GM18517 (cell line): ENCODE data around the gene SLC1A1.
A peak's percentile ranks its signal among the peaks of the same experiment; 100 is the strongest.
"Not testable (repeated sequence)": the region's sequence is repeated elsewhere in the genome, so short reads cannot be mapped to it uniquely, and the experiment has no call there.

Experiments used
- ATAC-seq: cut with Tn5 transposase; IDR thresholded peaks from one replicate; pipeline ENCODE4 v1.9.1; 2021; ENCODE audit warnings: mild to moderate bottlenecking, moderate library complexity; ENCODE audit not compliant: unreplicated experiment

SLC1A1 gene

DNA sequence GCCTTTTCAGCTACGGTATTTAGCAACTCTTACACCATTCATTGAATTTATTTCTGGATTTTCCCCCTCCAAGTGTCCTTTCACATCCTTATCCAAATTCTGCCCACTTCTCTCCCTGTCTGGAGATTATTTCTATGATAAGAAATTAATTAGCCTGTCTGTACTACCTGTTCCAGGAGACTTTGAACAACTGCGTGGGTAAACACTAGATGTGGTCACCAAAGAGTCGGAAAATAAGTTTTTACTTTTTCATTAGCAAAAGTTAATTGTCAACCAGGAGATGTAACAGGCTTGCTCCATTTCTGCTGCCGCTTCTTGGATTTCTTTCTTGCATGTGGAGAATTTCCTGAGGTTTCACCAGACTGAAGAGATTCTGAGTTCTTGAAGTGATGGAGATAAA, 14.0 kb downstream of the SLC1A1 start:
- no peak for ATAC-seq

DNA sequence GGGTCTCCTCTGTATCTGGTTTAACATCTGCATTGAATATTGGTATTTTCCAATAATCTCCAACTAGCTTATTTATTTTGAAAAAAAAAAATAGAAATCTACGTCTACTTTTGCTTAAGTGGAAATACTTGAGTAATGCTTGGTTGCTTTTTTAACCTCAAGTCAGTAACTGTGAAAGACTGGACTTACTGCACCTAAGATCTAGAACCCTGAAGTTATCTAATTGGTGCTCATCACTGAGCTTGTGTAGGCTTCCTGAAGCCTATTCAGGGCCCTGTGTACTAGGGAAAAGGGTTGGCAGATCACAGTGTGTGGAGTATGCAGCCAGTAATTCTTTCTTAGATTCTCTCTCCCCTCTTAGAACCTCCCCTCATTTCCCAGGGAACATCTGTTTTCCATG, 16.2 kb downstream of the SLC1A1 start:
- no peak for ATAC-seq

DNA sequence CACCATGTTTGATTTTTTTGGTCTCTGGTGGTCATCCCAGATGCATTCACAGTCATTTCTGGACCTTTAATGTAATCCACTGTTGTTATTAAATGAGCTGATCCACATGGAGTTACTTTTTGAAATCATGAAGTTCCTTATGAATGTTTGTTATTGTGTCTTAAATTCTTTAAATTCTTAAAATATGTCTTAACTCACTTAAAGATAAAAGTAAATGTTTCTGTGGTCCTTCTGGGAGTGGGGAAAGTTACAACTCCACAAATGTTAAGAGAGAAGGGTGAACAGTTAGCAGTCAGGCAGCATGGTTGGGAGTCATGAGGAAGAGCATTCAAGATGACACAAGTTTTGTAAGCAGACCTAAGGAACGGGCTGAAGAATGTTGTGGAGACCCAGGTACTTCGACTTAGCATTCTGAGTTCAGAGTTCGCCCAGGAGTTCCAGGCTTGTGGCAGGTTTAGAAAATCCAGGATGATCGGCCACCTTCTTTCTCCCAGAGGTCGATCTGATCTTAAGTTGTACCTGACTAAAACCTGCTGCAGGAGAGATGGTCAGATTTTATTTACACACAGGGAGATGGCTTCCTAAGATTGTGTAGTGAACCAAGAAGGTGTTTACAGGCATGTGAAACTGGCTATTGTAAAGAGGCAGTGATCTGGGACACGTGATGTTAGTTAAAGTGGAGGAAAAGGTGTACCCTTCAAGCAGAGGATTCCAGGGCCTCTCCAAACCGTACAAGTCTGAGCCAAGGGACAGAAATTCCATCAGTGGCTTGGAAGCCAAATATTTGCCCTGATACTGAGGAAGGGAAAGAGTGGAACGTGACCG, 17.2 kb downstream of the SLC1A1 start:
- no peak for ATAC-seq

DNA sequence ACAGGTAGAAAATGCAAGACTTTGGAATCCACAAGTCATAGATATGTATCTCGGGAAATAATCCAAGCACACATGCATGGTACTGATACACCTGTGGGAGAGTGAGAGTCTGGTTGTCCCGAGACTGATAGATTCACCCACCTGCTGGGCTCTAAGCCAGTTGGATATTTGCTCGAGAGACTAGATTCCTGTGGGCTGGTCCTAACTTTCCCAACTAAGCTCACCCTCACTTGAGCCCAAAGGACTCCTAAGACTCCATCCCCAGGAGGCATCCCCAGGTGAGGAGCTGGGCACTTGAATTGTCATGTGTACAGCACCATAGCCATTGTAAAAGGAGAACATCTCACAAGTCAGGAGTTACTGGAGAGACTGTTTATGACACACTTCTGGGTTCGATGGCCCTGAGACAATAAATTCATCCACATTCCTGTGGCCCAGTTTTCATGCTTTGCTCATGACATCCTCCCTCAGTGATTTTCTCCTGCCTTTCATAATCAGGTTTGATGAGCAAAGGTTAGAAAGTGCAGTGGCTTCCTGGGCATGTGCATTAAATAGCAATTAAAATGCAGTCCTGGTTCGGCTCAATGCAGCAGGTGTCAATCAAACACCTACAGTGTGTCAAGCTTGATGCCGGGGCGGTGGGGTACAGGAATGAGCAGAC, 18.1 kb downstream of the SLC1A1 start:
- ATAC-seq, result no peak

DNA sequence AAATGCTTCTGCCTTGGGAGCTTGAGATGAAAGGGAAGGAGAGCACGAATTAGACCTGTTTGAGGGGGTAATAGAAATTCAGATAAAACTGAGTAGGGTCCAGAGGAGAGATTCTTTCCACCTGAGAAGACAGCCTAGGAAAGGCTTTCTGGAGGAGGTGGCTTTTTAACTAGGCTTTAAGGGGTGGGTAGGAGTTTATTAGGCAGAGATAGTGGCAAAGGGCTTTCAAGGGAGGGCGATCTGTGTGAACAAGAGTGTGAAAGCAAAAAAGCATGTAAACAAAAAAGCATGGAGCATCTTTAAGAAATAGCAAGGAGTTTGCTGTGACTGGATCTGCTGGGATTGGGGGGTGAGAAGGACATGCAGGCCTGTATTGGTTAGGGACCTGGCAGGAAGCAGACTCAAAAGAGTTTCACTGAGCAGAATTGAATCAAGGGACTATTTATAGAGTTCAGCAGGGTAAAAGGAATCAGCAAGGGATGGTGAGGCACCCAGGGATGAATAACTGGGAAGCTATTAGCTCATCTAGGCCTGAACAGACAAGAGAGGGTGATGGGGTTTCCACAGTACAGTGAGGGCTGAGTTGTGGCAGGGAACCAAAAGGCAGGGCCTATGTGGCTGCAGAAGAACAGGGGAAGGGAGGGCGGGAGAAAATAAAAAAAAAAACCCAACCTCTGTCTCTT, 18.8 kb downstream of the SLC1A1 start:
- no peak for ATAC-seq

DNA sequence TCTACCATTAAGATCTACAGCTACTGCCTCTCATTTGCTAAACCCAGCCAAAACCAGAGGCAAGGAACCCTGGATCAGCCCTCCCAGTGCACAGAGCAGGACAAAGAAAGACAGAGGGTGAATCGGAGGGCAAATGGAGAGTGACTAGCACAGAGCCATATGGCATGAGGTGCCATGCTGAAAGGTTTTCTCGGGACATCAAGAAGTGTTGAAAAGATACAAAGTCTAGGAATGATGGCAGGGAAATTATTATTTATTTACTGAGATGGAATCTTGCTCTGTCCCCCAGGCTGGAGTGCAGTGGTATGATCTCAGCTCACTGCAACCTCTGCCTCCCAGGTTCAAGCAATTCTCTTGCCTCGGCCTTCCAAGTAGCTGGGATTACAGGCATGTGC, 19.3 kb downstream of the SLC1A1 start:
- ATAC-seq, result no peak

DNA sequence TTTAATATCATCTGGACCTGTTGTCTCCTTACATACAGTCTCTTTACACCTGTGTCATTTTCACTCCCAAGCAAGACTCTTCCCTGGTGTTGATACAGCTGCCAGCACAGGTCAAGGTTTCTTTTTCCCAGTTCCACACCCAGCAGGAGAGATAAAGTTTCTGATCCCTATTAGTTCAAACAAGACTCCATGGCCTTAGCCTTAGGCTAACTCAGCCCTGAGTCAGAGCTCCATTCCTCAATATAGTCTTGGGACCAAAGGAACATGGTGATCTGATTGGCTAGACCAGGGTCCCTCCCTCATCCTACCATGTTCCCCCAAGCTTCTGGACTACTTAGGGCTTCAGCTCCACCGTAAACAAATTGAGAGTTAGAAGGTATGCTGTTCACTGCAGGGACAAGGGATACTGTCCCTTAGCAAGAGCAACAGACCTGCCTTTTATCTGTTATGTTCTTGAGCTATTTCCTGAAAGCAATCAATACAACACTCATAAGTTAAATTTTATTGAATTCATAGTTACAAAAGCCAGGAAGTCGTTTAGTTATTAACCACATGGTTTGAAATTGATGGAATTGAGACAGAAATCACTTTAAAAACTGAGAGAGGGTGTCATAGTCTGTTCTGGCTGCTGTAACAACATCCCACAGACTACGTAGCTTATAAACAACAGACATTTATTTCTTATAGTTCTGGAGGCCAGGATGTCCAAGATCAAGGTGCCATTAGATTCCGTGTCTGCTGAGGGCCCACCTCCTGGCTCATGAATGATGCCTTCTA, 20.5 kb downstream of the SLC1A1 start:
- no peak for ATAC-seq

DNA sequence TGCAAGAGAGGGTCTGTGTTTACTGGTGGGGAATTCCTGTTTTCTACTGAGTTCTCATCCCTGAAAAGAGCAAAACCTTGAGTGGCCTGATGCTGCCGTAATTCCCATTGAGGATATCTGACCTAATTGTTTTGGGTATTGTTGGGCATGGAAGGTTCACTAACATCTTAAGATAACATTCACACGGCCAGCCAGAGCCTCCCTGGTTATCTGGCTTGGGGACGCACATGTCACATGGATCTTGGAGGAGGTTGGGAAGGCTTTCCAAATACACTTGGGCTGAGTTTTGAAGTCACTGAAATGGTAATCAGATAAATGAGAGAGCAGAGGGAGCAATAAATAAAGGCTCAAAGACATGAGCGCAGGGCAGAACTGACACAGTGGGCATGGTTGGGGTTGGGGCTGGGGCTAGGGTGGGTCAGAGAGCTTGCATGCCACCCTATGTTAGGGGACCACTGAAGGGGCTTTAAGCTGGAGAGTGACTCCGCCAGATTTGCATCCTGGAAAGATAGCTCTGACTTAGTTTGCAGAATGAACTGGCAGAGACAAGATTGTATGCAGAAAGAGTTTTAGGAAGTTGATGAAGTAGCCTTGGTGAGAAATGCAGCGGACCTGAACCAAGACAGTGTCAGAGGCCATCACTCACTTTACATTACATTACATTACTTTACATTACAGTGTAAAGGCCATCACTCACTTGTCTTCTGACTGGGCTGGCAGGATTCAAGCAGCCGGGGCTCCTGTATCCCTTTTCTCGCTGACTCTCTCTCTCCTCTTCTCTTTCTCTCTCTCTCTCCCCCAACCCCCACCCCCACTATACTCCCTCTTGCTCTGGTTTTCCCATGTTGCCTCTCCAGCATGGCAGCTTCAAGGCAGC, 24.2 kb downstream of the SLC1A1 start:
- ATAC-seq, result no peak

DNA sequence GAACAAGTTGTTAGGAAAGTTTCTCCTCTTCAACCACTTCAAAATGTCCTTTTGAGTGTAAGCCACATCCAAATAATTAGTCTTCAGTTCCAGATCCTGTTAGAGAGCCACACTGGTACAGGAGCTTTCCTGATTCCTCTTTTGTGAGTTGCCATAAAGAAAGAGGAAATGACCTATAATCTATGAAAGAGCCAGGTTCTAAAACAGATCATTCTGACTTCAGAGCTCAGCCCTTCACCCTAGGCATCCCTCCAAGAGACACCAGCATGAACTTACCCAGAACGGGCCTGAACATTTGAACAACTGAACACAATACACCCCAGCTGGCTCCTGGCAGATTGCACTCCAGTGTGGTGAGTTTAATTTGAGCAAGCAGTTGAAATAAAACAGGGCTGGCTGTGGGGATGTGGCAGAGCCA, 25.7 kb downstream of the SLC1A1 start:
- peak; percentile 40 for ATAC-seq

DNA sequence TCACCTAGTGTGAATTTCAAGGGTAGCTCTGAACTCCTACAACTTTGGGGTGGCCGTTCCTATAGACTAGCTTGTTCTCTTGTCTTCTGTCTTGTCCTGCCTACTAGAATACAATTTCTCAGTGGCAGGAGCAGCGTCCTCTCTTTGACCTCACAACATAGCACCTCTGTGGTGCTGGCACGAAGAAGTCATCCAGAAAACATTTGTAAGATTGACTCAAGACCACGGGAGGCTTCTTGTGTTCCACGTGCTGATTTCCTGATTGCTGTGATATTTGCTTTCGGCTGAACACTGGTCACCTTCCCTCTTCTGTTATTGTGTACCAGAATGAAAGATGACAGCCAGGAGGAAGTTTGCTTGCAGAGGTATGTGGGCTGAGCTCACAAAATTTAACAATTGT, 27.0 kb downstream of the SLC1A1 start:
- no peak for ATAC-seq

DNA sequence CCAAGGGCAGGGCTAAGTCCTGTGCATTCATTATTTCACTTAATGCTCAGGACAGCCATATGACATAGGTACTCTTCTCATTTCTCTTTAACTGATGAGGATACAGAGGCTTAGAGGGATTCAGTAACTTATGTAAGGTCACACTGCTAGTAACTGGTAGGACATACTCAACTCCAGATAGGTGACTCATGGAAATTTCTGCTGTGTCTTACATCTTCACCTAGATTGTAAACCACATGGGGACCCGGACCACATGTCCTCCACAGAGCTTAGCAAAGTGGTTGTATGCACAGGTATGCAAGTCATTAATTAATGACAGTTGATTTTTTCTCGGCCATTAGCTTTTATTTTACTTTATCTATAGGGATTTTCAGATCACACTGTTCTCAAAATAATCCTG, 29.3 kb downstream of the SLC1A1 start:
- ATAC-seq, result no peak

DNA sequence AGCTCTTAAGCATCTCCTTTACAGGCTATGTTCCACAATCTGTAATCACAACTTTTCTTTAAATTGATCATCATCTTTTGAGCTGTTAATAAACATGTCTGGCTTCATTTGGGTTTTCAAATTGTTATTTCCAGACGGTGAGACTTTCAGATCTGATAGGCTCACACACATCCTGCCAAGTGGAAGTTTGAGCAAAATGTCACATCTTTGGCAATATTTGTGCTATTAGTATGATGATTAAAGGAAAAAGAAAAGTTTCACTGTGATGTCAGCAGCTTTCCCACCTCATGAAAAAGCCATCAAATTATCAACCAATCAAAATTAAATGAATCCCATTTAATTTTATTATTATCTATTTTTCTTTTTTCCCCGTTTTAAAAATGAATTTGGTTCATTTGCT, 29.8 kb downstream of the SLC1A1 start:
- ATAC-seq, result no peak

DNA sequence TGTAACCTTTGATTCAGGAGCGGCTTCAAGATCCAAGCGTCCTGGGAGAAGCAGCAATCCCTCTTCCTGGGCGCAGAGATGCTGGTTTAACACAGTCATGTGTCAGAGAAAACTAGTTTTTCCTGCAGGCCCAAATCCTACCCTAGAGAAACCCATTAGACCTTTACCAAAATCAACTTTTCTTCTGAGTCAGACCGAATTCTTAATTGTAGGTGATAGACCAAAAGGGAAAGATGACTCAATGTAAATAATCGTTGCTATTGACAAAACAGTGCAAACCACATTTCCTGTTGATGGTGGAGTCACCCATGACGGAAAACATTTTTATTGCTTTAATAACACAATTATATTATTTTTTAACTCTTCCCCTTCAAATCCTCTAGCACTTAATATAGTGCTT, 40.1 kb downstream of the SLC1A1 start:
- peak; percentile 82 for ATAC-seq

DNA sequence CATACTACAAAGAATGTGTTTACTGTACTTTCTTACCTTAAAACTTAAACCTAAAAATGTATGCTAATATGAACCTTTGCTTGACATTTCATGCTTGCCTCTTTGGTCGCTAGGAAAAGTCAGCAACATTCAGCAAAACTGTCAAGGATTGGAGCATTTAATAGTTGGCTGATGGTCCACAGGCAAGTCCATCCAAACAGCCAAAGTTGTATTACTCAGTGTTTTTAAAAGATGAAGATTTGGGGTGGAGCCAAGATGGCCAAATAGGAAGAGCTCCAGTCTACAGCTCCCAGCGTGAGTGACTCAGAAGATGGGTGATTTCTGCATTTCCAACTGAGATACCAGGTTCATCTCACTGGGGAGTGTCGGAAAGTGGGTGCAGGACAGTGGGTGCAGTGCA, 40.6 kb downstream of the SLC1A1 start:
- peak; percentile 10 for ATAC-seq

DNA sequence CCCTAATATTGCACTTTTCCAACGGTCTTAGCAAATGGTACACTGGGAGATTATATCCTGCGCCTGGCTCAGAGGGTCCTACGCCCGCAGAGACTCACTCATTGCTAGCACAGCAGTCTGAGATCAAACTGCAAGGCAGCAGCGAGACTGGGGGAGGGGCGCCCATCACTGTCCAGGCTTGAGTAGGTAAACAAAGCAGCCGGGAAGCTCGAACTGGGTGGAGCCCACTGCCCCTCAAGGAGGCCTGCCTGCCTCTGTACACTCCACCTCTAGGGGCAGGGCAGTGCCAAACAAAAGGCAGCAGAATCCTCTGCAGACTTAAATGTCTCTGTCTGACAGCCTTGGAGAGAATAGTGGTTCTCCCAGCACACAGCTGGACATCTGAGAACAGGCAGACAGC, 41.1 kb downstream of the SLC1A1 start:
- not testable (repeated sequence) for ATAC-seq

DNA sequence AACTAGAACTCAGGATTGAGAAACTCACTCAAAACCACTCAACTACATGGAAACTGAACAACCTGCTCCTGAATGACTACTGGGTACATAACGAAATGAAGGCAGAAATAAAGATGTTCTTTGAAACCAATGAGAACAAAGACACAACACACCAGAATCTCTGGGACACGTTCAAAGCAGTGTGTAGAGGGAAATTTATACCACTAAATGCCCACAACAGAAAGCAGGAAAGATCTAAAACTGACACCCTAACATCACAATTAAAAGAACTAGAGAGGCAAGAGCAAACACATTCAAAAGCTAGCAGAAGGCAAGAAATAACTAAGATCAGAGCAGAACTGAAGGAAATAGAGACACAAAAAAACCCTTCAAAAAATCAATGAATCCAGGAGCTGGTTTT, 43.6 kb downstream of the SLC1A1 start:
- ATAC-seq, result not testable (repeated sequence)

DNA sequence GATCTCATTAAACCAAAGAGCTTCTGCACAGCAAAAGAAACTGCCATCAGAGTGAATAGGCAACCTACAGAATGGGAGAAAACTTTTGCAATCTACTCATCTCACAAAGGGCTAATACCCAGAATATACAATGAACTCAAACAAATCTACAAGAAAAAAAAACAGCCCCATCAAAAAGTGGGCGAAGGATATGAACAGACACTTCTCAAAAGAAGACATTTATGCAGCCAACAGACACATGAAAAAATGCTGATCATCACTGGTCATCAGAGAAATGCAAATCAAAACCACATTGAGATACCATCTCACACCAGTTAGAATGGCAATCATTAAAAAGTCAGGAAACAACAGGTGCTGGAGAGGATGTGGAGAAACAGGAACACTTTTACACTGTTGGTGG, 45.9 kb downstream of the SLC1A1 start:
- not testable (repeated sequence) for ATAC-seq

DNA sequence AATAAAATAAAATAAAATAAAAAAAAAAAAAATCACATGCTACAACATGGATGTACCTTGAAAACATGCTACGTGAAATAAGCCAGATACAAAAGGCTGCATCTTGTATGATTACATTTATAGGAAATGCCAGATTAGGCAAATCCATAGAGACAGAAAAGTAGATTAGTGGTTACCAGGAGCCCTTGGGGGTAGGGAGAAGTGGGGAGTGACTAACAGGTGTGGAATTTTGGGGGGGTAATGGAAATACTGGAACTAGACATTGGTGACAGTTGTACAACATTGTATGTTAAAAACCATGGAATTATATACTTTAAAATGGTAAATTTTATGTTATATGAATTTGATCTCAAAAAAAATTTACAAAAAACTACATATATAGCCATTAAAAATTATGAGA, 47.3 kb downstream of the SLC1A1 start:
- ATAC-seq, result no peak

DNA sequence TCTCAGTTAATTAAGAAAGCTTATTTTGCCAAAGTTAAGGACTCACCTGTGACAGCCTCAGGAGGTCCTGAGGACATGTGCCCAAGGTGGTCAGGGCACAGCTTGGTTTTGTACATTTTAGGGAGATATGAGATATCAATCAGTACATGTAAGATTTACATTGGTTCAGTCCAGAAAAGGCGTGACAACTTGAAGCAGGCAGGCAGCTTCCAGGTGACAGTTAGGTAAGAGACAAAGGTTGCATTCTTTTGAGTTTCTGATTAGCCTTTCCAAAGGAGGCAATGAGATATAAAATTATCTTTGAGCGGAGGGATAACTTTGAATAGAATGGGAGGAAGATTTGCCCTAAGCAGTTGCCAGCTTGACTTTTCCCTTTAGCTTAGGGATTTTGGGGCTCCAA, 47.8 kb downstream of the SLC1A1 start:
- ATAC-seq, result no peak

DNA sequence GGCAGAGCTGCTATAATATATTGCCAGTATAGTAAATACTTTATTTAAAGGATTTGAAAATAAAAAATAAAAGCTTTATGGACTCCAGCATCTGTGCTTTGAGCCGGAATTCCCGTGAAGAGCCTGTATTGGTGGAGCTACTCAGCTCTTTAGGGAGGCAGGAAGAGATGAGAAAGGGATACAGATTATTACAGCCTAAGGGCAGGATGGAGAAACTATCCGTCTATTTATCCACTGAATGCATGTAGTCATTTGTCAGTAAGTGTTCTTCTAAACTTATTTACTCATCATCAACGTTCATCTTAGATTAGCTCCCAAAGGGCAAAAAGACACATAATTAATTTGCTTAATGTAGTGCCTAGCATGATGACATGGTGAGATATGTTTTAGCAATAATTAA, 48.4 kb downstream of the SLC1A1 start:
- ATAC-seq, result no peak
